NCI-H1417 treated with DMSO at 0.1 percent for 48 hours (cell line): Measurements from ENCODE around the gene CAMKMT.
A peak's percentile ranks its signal among the peaks of the same experiment; 100 is the strongest.

ENCODE experiments used
- DNase-seq: peaks from one replicate; lab custom pipeline; 2025; lab: John Stamatoyannopoulos, UW

CAMKMT gene

GRCh38 chr2:44743473-44743872, 381.7 kb downstream of the CAMKMT start:
- DNase-seq: no peak

GRCh38 chr2:44744961-44745892, 383.5 kb downstream of the CAMKMT start:
- DNase-seq: no peak

GRCh38 chr2:44745922-44746766, 384.4 kb downstream of the CAMKMT start:
- DNase-seq: no peak

- DNase-seq: no peak
These were observed 385.3 kb downstream of the CAMKMT start for GRCh38 chr2:44746856-44747615.

- no peak for DNase-seq
These were observed 386.0 kb downstream of the CAMKMT start for GRCh38 chr2:44747794-44748193.

- no peak for DNase-seq
These were observed 390.2 kb downstream of the CAMKMT start for GRCh38 chr2:44751754-44752479.

GRCh38 chr2:44752761-44753160, 391.0 kb downstream of the CAMKMT start:
- no peak for DNase-seq

GRCh38 chr2:44753552-44754285, 392.0 kb downstream of the CAMKMT start:
- peak; percentile 75 for DNase-seq

- no peak for DNase-seq
These were observed 396.8 kb downstream of the CAMKMT start for GRCh38 chr2:44758591-44758990.

GRCh38 chr2:44759823-44760222, 398.1 kb downstream of the CAMKMT start:
- no peak for DNase-seq

GRCh38 chr2:44763275-44763782, 401.6 kb downstream of the CAMKMT start:
- DNase-seq: no peak

- no peak for DNase-seq
These were observed 404.5 kb downstream of the CAMKMT start for GRCh38 chr2:44766220-44766619.

- no peak for DNase-seq
These were observed 405.0 kb downstream of the CAMKMT start for GRCh38 chr2:44766777-44767176.

- no peak for DNase-seq
These were observed 405.9 kb downstream of the CAMKMT start for GRCh38 chr2:44767691-44768090.

GRCh38 chr2:44768438-44769236, 406.9 kb downstream of the CAMKMT start:
- no peak for DNase-seq

- DNase-seq: peak; percentile 77
These were observed 407.7 kb downstream of the CAMKMT start for GRCh38 chr2:44769349-44770011.

- DNase-seq: no peak
These were observed 408.8 kb downstream of the CAMKMT start for GRCh38 chr2:44770221-44771195.

GRCh38 chr2:44771522-44771921, 409.8 kb downstream of the CAMKMT start:
- no peak for DNase-seq
